Central memory CD8-positive, alpha-beta T cell (primary cell): ENCODE results near the gene ETV7.

Source experiments
- ATAC-seq: fragments of 150-1000 bp; cut with Tn5 transposase; replicated peaks from 2 replicates; pipeline ENCODE4 v1.10.0; 2022; ENCODE audit warnings: mild to moderate bottlenecking, moderate FRiP score, moderate number of reproducible peaks; ENCODE audit not compliant: poor library complexity, severe bottlenecking; ENCODE audit errors: extremely low read depth
- DNase-seq, 2 donors: peaks; one replicate each; pipeline ENCODE4 v3.0.0; 2021; ENCODE audit warnings: low spot score in 2 of 2
- H3K27ac Mint-ChIP-seq: one replicate; pipeline ENCODE4 v1.8.0; 2022; ENCODE audit warnings: low read depth, mild to moderate bottlenecking, moderate library complexity, mixed read lengths
- H3K27me3 Mint-ChIP-seq: one replicate; pipeline ENCODE4 v1.8.0; 2022; ENCODE audit warnings: mixed read lengths
- H3K36me3 Mint-ChIP-seq: one replicate; pipeline ENCODE4 v1.8.0; 2022; ENCODE audit warnings: mild to moderate bottlenecking, moderate library complexity, mixed read lengths; ENCODE audit not compliant: insufficient read depth
- H3K4me1 Mint-ChIP-seq: one replicate; pipeline ENCODE4 v1.8.0; 2022; ENCODE audit warnings: mixed read lengths
- H3K4me3 Mint-ChIP-seq: one replicate; pipeline ENCODE4 v1.8.0; 2022; ENCODE audit warnings: mild to moderate bottlenecking, moderate library complexity, mixed read lengths
- H3K9me3 Mint-ChIP-seq: one replicate; pipeline ENCODE4 v1.8.0; 2022; ENCODE audit warnings: mixed read lengths

ETV7 gene

DNA sequence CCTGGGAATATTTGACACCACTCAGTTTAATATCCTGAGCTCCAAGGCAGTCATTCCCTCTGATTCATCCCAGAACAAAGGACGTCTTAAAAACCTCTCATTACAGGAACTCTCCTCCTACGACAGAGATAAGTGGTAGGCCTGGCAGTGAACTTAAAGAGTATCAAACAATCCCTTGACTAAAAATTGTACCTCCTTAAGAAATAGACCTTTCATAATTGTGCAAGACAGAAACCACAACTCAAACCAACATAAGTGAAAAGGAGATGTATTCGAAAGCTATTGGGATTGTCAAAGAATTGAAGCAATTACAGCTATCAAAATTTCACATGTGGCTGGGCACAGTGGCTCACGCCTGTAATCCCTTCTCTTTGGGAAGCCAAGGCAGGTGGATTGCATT is 31.6 kb downstream of the ETV7 start:
- DNase-seq (no peak), ATAC-seq (no peak)
- H3K9me3 Mint-ChIP-seq: peaks cover 5% of the 10 kb centered on the region
- peaks cover 8% of the 10 kb centered on the region for H3K4me1 Mint-ChIP-seq
- no peak overlapping the region for H3K27ac Mint-ChIP-seq
- H3K4me3 Mint-ChIP-seq: no peak overlapping the region
- H3K36me3 Mint-ChIP-seq: no peaks in the 10 kb centered on the region
- peaks cover 16% of the 10 kb centered on the region for H3K27me3 Mint-ChIP-seq

DNA sequence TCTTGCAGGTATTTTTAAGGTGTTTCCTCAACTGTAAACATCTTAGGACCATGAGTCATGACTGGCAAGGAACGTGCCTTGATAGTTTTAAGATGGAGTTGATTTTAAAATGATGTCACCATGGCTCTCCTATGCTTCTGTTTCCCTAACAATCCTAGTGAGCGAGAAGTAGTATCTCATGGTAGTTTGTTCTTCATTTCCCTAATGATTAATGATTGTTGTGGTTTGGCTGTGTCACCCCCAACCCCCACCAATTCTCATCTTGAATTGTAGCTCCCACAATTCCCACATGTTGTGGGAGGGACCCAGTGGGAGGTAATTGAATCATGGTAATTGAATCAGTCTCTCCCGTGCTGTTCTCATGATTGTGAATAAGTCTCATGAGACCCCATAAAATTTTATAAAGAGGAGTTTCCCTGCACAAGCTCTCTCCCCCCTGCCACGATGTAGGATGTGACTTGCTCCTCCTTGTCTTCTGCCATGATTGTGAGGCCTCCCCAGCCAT is 34.0 kb downstream of the ETV7 start:
- Mint-ChIP-seq H3K4me3 (no peak overlapping the region), H3K36me3 (no peaks in the 10 kb centered on the region), H3K4me1 (no peaks in the 10 kb centered on the region), H3K27ac (no peak overlapping the region), H3K9me3 (peaks cover 5% of the 10 kb centered on the region), H3K27me3 (peaks cover 16% of the 10 kb centered on the region)
- no peak for DNase-seq
- no peak for ATAC-seq

DNA sequence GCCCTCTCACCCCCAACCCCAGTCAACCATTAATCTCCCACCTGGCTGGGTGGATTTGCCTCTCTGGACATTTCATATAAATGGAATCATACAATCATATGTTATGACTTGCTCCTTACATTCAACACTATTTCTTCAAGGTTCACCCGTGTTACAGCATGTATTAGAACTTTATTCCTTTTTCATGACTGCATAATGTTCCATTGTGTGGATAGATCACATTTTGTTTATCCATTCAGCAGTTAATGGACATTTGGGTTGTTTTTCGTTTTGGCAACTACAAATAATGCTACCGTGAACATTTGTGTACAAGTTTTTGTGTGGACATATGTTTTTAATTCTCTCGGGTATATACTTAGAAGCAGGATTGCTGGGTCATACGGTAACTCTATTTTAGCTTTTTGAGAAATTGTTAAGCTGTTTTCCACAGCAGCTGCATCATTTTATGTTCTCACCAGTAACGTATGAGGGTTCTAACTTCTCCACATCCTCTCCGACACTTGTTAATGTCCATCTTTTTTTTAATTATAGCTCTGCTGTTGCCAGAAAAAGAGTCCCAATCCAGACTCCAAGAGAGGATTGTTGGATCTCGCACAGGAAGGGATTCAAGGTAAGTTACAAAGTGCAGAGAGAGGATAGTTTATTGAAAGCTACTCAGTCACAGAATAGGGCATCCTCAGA is 34.9 kb downstream of the ETV7 start:
- peaks cover 16% of the 10 kb centered on the region for H3K27me3 Mint-ChIP-seq
- no peak overlapping the region for H3K27ac Mint-ChIP-seq
- DNase-seq (no peak), ATAC-seq (no peak)
- H3K4me3 Mint-ChIP-seq: no peak overlapping the region
- peaks cover 5% of the 10 kb centered on the region for H3K9me3 Mint-ChIP-seq
- H3K36me3 Mint-ChIP-seq: no peaks in the 10 kb centered on the region
- H3K4me1 Mint-ChIP-seq: no peaks in the 10 kb centered on the region

DNA sequence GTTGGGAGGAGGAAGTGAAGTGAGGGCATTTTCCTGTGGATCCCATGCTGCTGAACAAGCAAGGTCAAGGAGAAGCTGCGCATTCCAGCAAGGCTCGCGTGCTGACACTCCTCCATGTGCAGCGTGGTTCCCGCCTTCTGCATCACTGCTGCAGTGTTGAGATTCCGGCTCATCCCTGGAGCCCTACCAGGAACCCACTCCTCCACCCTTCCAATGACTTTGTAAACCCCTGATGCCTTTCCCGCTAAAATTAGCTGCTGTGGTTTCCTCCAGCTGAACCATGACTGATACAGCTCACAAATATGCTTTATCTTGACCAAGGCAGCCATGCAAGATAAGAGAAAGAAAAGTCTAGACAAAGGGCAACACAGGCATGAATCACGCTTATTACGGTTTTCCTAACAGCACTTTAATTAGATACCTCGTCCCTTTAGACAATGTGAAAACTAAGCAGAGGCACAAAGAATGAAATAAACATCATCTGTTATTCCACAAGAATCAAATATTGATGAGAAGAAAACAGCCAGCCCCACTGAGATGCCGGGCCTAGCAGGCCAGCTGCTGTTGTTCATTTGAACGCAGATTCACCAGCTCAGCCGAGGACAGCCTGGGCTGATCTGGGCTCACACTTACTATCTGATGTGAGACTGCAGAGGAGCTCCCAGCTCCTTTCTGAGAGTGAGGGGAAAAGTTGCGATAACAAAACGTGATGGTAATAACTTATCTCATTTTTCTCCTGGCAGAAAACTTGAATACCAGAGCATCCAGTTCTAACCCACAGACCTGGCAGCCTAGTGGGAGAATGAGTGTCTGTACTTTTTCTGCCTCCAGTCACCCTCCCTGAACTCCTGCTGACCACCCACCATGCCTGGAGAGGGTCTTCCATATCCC is 36.5 kb downstream of the ETV7 start:
- ATAC-seq: no peak

DNA sequence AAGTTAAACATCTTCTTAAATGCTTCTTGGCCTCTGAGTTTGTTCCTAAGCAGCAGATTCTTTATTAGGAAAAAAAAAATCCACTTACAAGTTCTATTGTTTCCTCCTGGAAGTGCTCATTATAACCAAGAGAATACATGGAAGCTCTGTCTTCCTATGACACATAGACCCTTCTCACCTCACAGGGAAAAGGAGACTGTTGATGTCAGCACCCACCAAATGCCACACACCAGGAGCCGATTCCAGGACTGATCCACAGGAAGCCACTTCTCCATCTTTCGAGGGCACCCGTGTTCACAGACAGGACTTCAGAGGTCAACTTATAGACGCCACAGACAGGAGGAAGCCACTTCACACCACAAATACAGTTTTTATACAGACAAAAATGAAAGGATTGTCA is 37.4 kb downstream of the ETV7 start:
- ATAC-seq: no peak
- no peak overlapping the region for H3K4me3 Mint-ChIP-seq
- H3K27ac Mint-ChIP-seq: no peak overlapping the region
- DNase-seq: no peak
- H3K4me1 Mint-ChIP-seq: no peaks in the 10 kb centered on the region
- H3K27me3 Mint-ChIP-seq: peaks cover 10% of the 10 kb centered on the region
- peaks cover 5% of the 10 kb centered on the region for H3K9me3 Mint-ChIP-seq
- H3K36me3 Mint-ChIP-seq: no peaks in the 10 kb centered on the region

More for the DNA sequence above, 36.5 kb downstream of the ETV7 start:
- Mint-ChIP-seq H3K27ac (no peak overlapping the region), H3K27me3 (peaks cover 16% of the 10 kb centered on the region), H3K36me3 (no peaks in the 10 kb centered on the region), H3K4me1 (no peaks in the 10 kb centered on the region), H3K4me3 (no peak overlapping the region), H3K9me3 (peaks cover 5% of the 10 kb centered on the region)
- no peak for DNase-seq

GRCh38 chr6:36349240-36349639 is 38.2 kb downstream of the ETV7 start:
- peaks cover 10% of the 10 kb centered on the region for H3K27me3 Mint-ChIP-seq
- H3K4me1 Mint-ChIP-seq: no peaks in the 10 kb centered on the region
- no peak overlapping the region for H3K27ac Mint-ChIP-seq

GRCh38 chr6:36347621-36348020 is 39.8 kb downstream of the ETV7 start:
- Mint-ChIP-seq H3K4me1 (no peaks in the 10 kb centered on the region), H3K4me3 (no peak overlapping the region), H3K36me3 (no peaks in the 10 kb centered on the region), H3K27me3 (no peaks in the 10 kb centered on the region), H3K27ac (peak overlapping the region; percentile 51), H3K9me3 (no peaks in the 10 kb centered on the region)
- no peak for DNase-seq
- ATAC-seq: no peak

More at GRCh38 chr6:36349240-36349639, 38.2 kb downstream of the ETV7 start:
- H3K9me3 Mint-ChIP-seq: peaks cover 5% of the 10 kb centered on the region
- DNase-seq (no peak), ATAC-seq (no peak)
- no peaks in the 10 kb centered on the region for H3K36me3 Mint-ChIP-seq
- H3K4me3 Mint-ChIP-seq: no peak overlapping the region

DNA sequence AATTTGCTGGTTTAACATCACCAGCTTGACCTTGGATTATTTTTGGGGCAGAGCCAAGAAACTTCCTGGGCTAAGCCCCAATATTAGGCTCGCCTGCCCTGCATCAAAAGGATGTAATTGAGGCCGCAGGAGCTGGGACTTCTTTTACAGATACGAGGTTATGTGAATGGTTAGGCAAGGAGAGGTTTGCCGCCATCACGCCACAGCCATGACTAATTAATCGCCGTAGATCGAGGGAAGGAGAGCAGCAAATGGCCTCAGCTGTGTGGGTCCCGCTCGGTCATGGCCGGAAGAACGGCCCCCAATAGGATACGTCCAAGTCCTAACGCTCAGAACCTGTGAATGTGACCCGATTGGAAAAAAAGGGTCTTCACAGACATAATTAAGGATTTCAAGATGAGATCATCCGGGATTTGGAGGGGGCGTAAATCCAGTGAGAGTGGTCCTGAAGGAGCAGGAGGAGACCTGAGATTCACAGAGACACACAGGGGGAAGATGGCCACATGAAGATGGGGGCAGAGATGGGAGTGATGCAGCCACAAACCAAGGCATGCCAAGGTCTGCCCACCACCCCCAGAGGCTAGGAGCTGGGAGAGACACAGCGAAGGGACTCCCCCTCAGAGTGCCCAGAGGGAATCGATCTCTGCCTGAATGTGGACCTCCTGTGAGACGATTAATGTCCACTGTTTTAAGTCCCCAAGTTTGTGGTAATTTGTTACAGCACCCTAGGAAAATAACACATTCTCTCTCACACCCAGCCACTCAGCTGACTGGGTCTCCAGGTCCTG is 40.8 kb downstream of the ETV7 start:
- Mint-ChIP-seq H3K27ac (no peak overlapping the region), H3K4me3 (no peak overlapping the region), H3K36me3 (no peaks in the 10 kb centered on the region)

DNA sequence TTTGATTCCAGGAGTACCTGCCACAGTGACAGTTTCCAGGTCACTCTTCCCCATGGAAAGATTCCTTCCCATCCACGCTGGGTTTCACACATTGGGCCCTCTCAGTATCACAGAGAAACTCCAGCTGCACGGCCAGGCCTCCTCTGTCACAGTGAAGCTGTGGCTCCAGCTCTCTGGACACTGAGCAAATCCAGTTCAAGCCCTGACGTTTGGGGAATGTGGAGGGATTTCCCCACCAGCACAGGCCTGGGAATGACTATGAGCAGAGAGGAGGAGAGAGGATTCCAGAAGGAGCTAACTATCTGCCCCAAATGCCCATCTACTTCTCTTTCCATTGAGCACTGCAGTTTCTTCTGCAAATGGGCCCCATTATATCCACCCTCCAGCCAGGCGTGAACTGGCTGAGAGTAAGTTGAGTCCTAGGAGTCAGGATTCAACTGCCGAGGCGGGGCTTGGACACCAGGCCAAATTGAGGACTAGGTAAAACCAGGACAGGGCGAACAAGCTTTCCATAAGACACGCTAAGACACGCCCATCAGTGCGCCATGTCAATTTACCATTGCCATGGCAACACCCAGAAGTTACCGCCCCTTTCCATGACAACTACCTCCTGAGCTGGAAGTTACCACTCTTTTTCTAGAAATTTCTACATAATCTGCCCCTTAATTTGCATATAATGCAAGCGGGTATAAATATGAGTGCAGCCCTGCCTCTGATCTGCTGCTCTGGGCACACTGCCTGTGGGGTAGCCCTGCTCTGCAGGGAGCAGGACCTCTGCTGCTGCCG is 41.6 kb downstream of the ETV7 start:
- DNase-seq (no peak), ATAC-seq (no peak)
- H3K36me3 Mint-ChIP-seq: no peaks in the 10 kb centered on the region
- peaks cover 2% of the 10 kb centered on the region for H3K4me1 Mint-ChIP-seq
- peaks cover 4% of the 10 kb centered on the region for H3K27me3 Mint-ChIP-seq
- H3K9me3 Mint-ChIP-seq: no peaks in the 10 kb centered on the region
- H3K27ac Mint-ChIP-seq: no peak overlapping the region
- no peak overlapping the region for H3K4me3 Mint-ChIP-seq

More for the DNA sequence above, 40.8 kb downstream of the ETV7 start:
- Mint-ChIP-seq H3K27me3 (no peaks in the 10 kb centered on the region), H3K9me3 (no peaks in the 10 kb centered on the region), H3K4me1 (no peaks in the 10 kb centered on the region)
- DNase-seq (no peak), ATAC-seq (no peak)

DNA sequence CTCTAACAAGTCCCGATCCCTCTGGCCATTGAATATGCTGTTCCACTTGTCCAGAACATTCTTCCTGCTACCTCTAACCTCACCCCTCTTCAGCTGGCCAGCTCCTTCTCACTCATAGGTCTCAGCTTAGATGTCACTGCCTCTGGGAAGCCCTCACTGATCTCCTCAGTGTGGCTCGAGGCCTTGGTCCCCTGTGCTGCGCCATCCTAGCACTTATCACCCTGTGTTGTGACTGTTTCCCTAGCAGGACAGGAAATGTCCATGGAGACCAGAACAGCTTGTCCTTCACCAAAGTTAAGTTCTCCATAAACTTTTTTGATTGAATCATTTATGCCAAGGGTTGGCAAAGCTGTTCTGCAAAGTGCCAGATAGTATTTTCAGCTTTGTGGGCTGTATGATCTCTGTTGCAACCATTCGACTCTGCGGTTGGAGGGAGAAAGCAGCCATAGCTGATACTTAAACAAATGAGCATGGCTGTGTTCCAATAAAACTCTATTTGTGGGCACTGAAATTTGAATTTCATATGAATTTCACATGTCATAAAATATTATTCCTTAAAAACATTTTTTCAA is 44.3 kb downstream of the ETV7 start:
- no peak for ATAC-seq
- Mint-ChIP-seq H3K27me3 (peaks cover 23% of the 10 kb centered on the region), H3K9me3 (no peaks in the 10 kb centered on the region), H3K4me1 (peaks cover 5% of the 10 kb centered on the region), H3K36me3 (no peaks in the 10 kb centered on the region), H3K4me3 (no peak overlapping the region), H3K27ac (no peak overlapping the region)
- DNase-seq: no peak

DNA sequence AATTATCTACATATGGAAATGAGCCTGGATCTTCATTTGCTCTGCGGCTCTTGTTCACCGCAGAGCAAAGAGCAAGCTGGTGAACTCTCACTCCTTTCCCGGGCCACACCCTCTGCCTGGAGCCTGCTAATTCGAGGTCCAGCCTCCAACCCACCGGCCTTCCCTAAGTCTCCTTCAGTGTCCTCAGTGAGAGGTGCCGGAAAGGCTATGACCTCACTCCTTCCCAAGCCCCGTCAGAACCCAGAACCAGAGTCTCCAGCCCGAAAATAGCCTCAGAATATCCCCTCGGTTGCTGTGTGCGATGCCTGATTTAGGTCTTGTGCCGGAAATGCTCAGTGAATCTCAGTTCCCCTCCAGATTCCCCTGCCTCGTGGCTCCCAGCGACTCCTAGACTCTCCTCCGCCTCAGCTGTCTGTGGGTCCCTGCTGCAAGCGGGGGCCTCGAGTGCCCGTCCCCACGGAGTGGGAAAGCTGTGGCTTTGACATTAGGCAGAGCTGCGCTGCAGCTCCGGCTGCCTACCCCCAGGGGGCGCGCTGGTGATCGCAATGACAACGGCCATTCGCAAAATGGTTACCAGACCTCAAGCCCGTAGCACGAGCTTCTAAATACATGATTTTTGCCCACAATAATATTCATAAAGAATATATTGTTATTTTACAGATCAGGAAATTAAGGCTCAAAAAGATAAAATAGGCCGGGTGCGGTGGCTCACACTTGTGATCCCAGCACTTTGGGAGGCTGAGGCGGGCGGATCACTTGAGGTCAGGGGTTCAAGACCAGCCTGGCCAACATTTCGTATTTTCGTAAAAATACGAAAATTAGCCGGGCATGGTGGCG is 46.6 kb downstream of the ETV7 start:
- Mint-ChIP-seq H3K27ac (no peak overlapping the region), H3K36me3 (no peaks in the 10 kb centered on the region), H3K9me3 (no peaks in the 10 kb centered on the region), H3K27me3 (peaks cover 35% of the 10 kb centered on the region), H3K4me3 (no peak overlapping the region), H3K4me1 (peaks cover 11% of the 10 kb centered on the region)
- peak; percentile 60 for ATAC-seq
- DNase-seq: peak; percentile 48 to 61
